Umbilical cord (tissue), 2 donors: Measurements from ENCODE around the gene MFSD12. TPM values are rescaled to one million over a fixed set of nuclear protein-coding genes. Genes with fewer than 3 reads are reported as not detected.

Experiments used
- DNase-seq: peaks from one replicate; pipeline ENCODE4 v3.0.0-alpha.2; 2015; ENCODE audit warnings: low spot score
- total RNA-seq: library from RNA; depleted of rRNA; stranded (reverse); fragments of >200 nt; gene quantifications from one replicate; pipeline ENCODE4 v1.2.3, GENCODE V29; 2014; ENCODE audit warnings: low replicate concordance; ENCODE audit not compliant: insufficient read depth

The MFSD12 gene
- total RNA-seq, 1 donor from 2014 or later: 69.6 TPM

- DNase-seq: peak; percentile 40
These were observed 49.8 kb downstream of the MFSD12 start for GRCh38 chr19:3507371-3508120.

GRCh38 chr19:3506384-3507340, 50.7 kb downstream of the MFSD12 start:
- peak; percentile 30 for DNase-seq

DNA sequence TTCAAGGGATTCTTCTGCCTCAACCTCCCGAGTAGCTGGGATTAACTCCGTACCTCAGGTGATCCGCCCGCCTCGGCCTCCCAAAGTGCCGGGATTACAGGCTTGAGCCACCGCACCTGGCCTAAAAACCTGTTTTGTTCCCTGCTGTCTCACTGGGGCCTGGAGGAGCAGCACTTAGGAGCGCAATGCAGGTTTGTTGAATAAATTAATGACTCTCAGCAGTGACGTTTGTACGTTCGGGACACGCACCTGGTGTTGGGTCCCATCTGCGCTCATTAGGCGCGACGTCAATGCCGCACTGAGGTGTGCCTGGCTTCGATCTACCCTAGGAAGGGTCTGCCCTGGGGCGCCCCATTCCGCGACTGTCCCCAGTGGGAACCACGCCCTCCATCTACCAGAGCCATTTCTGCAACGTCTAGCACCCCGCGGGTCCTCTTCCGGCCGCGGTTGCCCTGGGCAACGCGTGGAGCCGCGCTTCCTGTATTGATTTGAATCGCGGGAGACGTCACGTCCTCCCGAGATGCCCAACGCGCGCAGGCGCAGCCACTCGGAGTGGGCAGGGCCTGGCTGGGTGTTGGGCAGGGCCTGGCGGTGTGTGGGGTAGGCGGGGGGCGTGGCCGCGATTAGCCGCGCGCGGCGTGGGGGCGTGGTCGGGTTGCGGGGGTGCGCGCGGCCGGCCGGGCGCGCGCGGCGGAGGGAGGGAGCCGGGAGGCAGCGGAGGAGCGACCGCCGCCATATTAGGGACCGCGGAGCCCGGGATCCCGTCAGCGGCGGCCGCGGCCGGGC, 51.6 kb downstream of the MFSD12 start, which contains the start of gene FZR1:
Gene FZR1, plus strand, starts transcription at position 714 of the 786 bp plus-strand sequence. CDS start 16,679 bp downstream, outside the sequence.
- peak; percentile 99 for DNase-seq

GRCh38 chr19:3504735-3505134, 52.7 kb downstream of the MFSD12 start:
- DNase-seq: peak; percentile 69

- DNase-seq: no peak
These were observed 54.3 kb downstream of the MFSD12 start for GRCh38 chr19:3503036-3503572.

DNA sequence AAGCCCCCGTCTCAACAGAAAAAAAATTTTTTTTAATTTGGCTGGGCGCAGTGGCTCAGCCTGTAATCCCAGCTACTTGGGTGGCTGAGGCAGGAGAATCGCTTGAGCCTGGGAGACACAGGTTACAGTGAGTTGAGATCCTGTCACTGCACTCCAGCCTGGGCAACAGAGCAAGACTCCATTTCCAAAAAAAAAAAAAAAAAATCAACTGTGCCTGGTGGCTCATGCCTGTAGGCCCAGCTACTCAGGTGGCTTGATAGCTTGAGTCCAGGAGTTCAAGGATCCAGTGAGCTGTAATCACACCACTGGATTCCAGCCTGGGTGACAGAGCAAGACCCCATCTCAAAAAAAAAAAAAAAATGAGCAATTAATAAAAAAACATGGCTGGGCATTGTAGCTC, 55.6 kb downstream of the MFSD12 start:
- DNase-seq: no peak

DNA sequence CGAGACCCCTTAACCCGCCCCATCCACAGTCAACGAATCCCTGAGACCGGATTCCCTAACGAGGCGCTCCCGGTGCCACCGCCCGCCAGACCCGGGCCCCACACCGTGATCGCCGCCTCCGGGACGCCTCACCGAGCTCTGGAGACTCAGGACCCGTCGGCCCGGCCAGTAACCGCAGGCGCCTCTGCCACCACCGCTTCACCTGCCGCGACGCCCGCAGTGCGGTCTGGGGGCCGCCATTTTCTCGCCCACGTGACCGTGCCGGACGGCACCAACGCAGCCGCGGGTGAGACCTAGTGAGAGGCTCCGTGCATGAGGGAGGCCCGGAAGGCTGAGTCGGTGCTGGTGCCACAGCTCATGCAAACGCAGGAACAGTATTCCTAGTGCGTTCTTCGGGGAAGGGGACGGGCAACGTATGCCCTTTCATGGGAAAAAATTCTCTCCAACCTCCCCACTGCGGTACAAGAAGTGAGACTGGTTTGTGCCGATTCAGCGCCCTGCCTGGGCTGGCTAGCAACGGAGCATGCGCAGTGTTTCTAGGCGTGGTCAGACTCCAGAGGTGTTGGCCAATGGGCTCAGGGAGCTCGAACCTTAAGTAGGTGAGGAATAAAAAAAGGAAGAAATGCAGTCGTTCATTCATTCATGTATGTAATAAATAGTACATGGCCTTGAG, 56.8 kb downstream of the MFSD12 start, which contains the start of gene DOHH:
Gene DOHH, minus strand, starts transcription at position 246 of the 673 bp plus-strand sequence. CDS start 3,860 bp downstream, outside the sequence.
- DNase-seq: peak; percentile 98

- DNase-seq: no peak
These were observed 57.5 kb downstream of the MFSD12 start for GRCh38 chr19:3499738-3500428.

DNA sequence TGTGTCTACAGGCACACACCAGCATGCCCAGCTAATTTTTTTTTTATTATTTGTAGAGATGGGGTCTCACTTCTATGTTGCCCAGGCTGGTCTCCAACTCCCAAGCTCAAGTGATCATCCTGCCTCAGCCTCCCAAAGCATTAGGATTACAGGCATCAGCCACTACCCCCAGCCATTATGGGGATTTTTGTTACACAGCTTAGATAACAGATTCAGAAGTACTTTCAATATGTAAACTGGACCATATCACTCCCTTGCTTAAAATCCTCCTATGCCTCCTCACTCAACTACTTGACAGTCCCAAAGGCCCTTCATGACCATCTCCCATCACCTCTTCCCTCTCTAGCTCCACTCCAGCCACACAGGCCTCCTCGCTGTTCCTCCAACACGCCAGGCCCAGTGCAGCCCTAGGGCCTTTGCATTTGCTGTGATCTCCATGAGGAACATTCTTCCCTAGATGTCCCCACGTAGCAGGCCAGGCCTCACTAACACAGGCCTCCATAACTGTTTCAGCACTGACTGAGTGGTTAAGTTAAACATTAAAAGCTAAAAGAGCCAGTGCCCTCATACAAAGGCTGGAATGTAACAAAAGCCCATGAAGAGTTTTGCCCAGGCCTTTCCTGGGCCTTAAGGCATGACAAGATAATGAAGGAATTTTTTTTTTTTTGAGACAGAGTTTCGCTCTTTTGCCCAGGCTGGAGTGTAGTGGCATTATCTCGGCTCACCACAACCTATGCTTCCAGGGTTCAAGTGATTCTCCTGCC, 59.4 kb downstream of the MFSD12 start:
- no peak for DNase-seq

DNA sequence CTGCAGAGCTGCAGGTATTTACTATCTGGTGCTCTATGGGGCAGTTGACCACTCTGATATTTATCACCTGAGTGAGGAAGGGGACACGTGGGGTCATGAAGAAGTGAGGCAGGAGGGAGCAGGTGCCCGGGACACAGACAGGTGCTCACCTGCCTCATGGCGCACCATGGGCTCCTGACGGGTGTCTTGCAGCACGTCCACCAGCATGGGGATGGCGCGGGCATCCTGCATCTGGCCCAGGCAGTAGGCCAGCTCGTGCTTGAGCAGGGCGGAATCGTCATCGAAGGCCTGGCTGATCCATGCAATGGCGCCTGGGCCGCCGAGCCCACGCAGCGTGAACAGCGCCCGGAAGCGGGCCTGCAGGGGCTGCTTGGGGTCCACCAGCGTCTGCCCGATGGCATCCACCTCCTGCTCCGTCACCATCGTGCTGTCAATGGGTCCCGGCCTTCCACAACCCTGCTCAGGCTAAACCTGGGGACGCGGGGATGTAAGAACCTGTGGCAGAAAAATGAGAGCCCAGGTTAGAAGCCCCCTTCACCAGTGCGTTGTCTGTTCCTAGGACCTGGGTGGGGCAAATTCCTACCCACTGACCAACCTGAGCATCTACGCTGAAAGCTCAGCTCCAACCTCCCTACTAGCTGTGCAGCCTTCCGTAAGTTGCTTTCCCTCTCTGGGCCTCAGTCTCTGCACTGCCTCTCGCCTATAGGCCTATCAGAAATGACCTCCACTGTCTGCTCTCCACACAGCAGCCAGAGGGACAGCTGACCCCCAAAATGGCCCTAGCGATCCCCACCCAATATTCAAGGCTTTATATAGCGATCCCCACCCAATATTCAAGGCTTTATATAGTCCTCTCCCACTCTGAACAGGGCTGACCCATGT, 60.8 kb downstream of the MFSD12 start:
- no peak for DNase-seq

DNA sequence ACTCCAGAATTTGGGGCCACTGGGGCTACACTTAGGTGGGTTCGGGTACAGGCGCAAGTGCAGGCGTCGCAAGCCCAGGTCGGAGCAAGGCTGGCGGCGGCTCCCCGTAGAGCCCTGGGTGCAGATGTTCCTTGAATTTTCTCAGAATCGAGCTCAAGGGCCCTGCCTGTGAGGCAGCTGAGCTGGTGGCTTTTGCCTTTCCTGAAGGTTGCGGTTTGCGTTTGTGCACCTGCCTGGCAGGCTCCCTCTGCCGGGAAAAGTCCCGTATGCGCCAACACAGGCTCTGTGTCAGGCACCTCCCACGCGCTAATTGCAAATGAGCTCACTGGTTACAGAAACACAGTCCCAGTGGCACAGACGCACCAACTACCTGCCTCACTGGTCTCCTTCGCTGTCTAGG, 62.8 kb downstream of the MFSD12 start:
- DNase-seq: no peak

Other genes starting within 250 kb of the MFSD12 start
- 37.3 TPM for gene NFIC, start 191.0 kb downstream of the MFSD12 start, total RNA-seq
- gene SMIM24, start 77.1 kb downstream of the MFSD12 start, total RNA-seq: not detected
- not detected for gene SMIM44, start 74.1 kb downstream of the MFSD12 start, total RNA-seq
- 7.7 TPM for gene DOHH, start 56.9 kb downstream of the MFSD12 start, total RNA-seq
- gene FZR1, start 51.3 kb downstream of the MFSD12 start, total RNA-seq: 27.7 TPM
- not detected for gene TEKTIP1, start 18.4 kb downstream of the MFSD12 start, total RNA-seq
- 38.5 TPM for gene HMG20B, start 15.4 kb upstream of the MFSD12 start, total RNA-seq
- gene GIPC3, start 27.9 kb upstream of the MFSD12 start, total RNA-seq: 0.24 TPM
- 1.9 TPM for gene TBXA2R, start 49.3 kb upstream of the MFSD12 start, total RNA-seq
- gene CACTIN, start 69.2 kb upstream of the MFSD12 start, total RNA-seq: 17.1 TPM
- 25.0 TPM for gene PIP5K1C, start 142.9 kb upstream of the MFSD12 start, total RNA-seq
- not detected for gene TJP3, start 150.8 kb upstream of the MFSD12 start, total RNA-seq
- 33.2 TPM for gene APBA3, start 204.1 kb upstream of the MFSD12 start, total RNA-seq
- gene MRPL54, start 205.1 kb upstream of the MFSD12 start, total RNA-seq: 29.4 TPM
- gene RAX2, start 214.6 kb upstream of the MFSD12 start, total RNA-seq: 0.96 TPM
- 0.96 TPM for gene MATK, start 228.8 kb upstream of the MFSD12 start, total RNA-seq